Lower leg skin (tissue), 3 donors: ENCODE measurements around the gene PDSS2.

Source experiments
- CTCF ChIP-seq, 3 donors: fragments of 450-650 bp; IDR thresholded peaks; one replicate each; pipeline ENCODE4 v1.5.1; 2016; ENCODE audit warnings: antibody characterized with exemption in 3 of 3, mild to moderate bottlenecking in 3 of 3, moderate library complexity in 2 of 3
- POLR2A ChIP-seq, 2 donors: fragments of 450-650 bp; IDR thresholded peaks; one replicate each; pipeline ENCODE4 v1.6.1; 2016 to 2017; ENCODE audit warnings: antibody characterized with exemption in 2 of 2, mild to moderate bottlenecking in 1 of 2, moderate library complexity in 1 of 2

GRCh38 chr6:107318100-107318736, 141.1 kb downstream of the PDSS2 start:
- TF ChIP-seq CTCF (IDR thresholded peaks at IDR 0.05) (no peak), POLR2A (IDR thresholded peaks at IDR 0.05) (no peak)
